H9 (cell line): Measurements from ENCODE around the gene CLEC2L. TPM values are rescaled to one million over a fixed set of nuclear protein-coding genes. Genes with fewer than 3 reads are reported as not detected.

Experiments used
- DNase-seq: peaks from one replicate; pipeline ENCODE4 v3.0.0-alpha.2; 2017
- H2AFZ ChIP-seq: one replicate; pipeline ENCODE4 v1.6.1; 2013; ENCODE audit warnings: mild to moderate bottlenecking, low read length, control low read depth, moderate library complexity
- H2AK5ac ChIP-seq: 2 replicates; pipeline ENCODE4 v1.6.1; 2013; ENCODE audit warnings: low read length, control low read depth, mixed read lengths; ENCODE audit not compliant: insufficient read length
- H2BK120ac ChIP-seq: one replicate; pipeline ENCODE4 v1.6.1; 2013; ENCODE audit warnings: low read depth, mild to moderate bottlenecking, low read length, control low read depth, inconsistent platforms; ENCODE audit not compliant: poor library complexity, severe bottlenecking
- H2BK12ac ChIP-seq: 2 replicates; pipeline ENCODE4 v1.6.1; 2013; ENCODE audit warnings: low read length, control low read depth, mixed read lengths, low read depth; ENCODE audit not compliant: insufficient read length
- H2BK15ac ChIP-seq: 2 replicates; pipeline ENCODE4 v1.6.1; 2013; ENCODE audit warnings: low read depth, low read length, control low read depth
- H2BK20ac ChIP-seq: one replicate; pipeline ENCODE4 v1.6.1; 2013; ENCODE audit warnings: low read depth, mild to moderate bottlenecking, low read length, control low read depth, inconsistent platforms; ENCODE audit not compliant: poor library complexity, severe bottlenecking
- H2BK5ac ChIP-seq: 2 replicates; pipeline ENCODE4 v1.6.1; 2013; ENCODE audit warnings: low read length, control low read depth, mixed read lengths; ENCODE audit not compliant: insufficient read length
- H3K14ac ChIP-seq: 2 replicates; pipeline ENCODE4 v1.6.1; 2013; ENCODE audit warnings: low read length, control low read depth; ENCODE audit not compliant: insufficient read depth
- H3K18ac ChIP-seq: 2 replicates; pipeline ENCODE4 v1.6.1; 2013; ENCODE audit warnings: low read depth, mild to moderate bottlenecking, mixed read lengths, low read length, control low read depth; ENCODE audit not compliant: insufficient read length
- H3K23ac ChIP-seq: 2 replicates; pipeline ENCODE4 v1.6.1; 2013; ENCODE audit warnings: low read length, control low read depth, mixed read lengths, low read depth; ENCODE audit not compliant: insufficient read length
- H3K23me2 ChIP-seq: 2 replicates; pipeline ENCODE4 v1.6.1; 2013; ENCODE audit warnings: low read depth, mild to moderate bottlenecking, mixed read lengths, low read length, control low read depth; ENCODE audit not compliant: insufficient read length, poor library complexity, severe bottlenecking
- H3K27ac ChIP-seq: 2 replicates; pipeline ENCODE4 v1.5.1; 2013; ENCODE audit warnings: low read length, control low read depth, mixed read lengths, low read depth; ENCODE audit not compliant: insufficient read length
- H3K27me3 ChIP-seq: 2 replicates; pipeline ENCODE4 v1.6.1; 2013; ENCODE audit warnings: low read length, control low read depth, inconsistent platforms; ENCODE audit not compliant: insufficient read depth
- H3K4ac ChIP-seq: 2 replicates; pipeline ENCODE4 v1.6.1; 2013; ENCODE audit warnings: low read depth, mild to moderate bottlenecking, control low read depth, inconsistent platforms, low read length, moderate library complexity
- H3K4me1 ChIP-seq: 2 replicates; pipeline ENCODE4 v1.6.1; 2013; ENCODE audit warnings: low read length, control low read depth, inconsistent platforms; ENCODE audit not compliant: insufficient read depth
- H3K4me2 ChIP-seq: 2 replicates; pipeline ENCODE4 v1.6.1; 2013; ENCODE audit warnings: low read length, control low read depth, mixed read lengths; ENCODE audit not compliant: insufficient read length, insufficient read depth
- H3K56ac ChIP-seq: 2 replicates; pipeline ENCODE4 v1.6.1; 2013; ENCODE audit warnings: low read depth, mild to moderate bottlenecking, mixed read lengths, low read length, control low read depth; ENCODE audit not compliant: insufficient read length
- H3K79me1 ChIP-seq: 2 replicates; pipeline ENCODE4 v1.6.1; 2013; ENCODE audit warnings: low read depth, mild to moderate bottlenecking, moderate library complexity, low read length, control low read depth, inconsistent platforms; ENCODE audit not compliant: insufficient read depth, poor library complexity, severe bottlenecking
- H3K79me2 ChIP-seq: 2 replicates; pipeline ENCODE4 v1.6.1; 2013; ENCODE audit warnings: low read length, control low read depth, inconsistent platforms; ENCODE audit not compliant: insufficient read depth
- H3K9ac ChIP-seq: 2 replicates; pipeline ENCODE4 v1.6.1; 2013; ENCODE audit warnings: low read length, control low read depth, mixed read lengths; ENCODE audit not compliant: insufficient read length; ENCODE audit errors: extremely low read depth
- H3K9me3 ChIP-seq: one replicate; pipeline ENCODE4 v1.6.1; 2013; ENCODE audit warnings: low read depth, low read length, inconsistent platforms; ENCODE audit not compliant: control insufficient read depth
- H3T11ph ChIP-seq: one replicate; pipeline ENCODE4 v1.6.1; 2013; ENCODE audit warnings: mild to moderate bottlenecking, low read length, control low read depth, inconsistent platforms
- H4K20me1 ChIP-seq: one replicate; pipeline ENCODE4 v1.6.1; 2013; ENCODE audit not compliant: control insufficient read depth, insufficient read length, insufficient read depth
- H4K5ac ChIP-seq: 2 replicates; pipeline ENCODE4 v1.6.1; 2013; ENCODE audit warnings: low read depth, mild to moderate bottlenecking, mixed read lengths, low read length, control low read depth; ENCODE audit not compliant: insufficient read length
- H4K8ac ChIP-seq: replicated peaks from 2 replicates; pipeline ENCODE4 v1.6.1; 2013; ENCODE audit warnings: low read length, control low read depth, mixed read lengths, low read depth; ENCODE audit not compliant: insufficient read length
- H4K91ac ChIP-seq: 2 replicates; pipeline ENCODE4 v1.6.1; 2013; ENCODE audit warnings: low read depth, mild to moderate bottlenecking, moderate library complexity, mixed read lengths, low read length, control low read depth; ENCODE audit not compliant: insufficient read length
- H3K27ac Mint-ChIP-seq, 3 experiments: 2 replicates in 2 of 3; 3 replicates in 1 of 3; pipeline ENCODE4 v1.8.0; 2020 to 2021; ENCODE audit warnings: mixed read lengths in 3 of 3, mild to moderate bottlenecking in 1 of 3, moderate library complexity in 1 of 3
- H3K27me3 Mint-ChIP-seq: 2 replicates; pipeline ENCODE4 v1.8.0; 2021; ENCODE audit warnings: low read depth, mild to moderate bottlenecking, moderate library complexity, mixed read lengths
- H3K36me3 Mint-ChIP-seq, 3 experiments: 2 replicates in 2 of 3; 3 replicates in 1 of 3; pipeline ENCODE4 v1.8.0; 2020 to 2021; ENCODE audit warnings: low read depth in 3 of 3, mixed read lengths in 3 of 3; ENCODE audit not compliant: insufficient read depth in 1 of 3
- H3K4me1 Mint-ChIP-seq, 2 experiments: 2 replicates each; pipeline ENCODE4 v1.8.0; 2020; ENCODE audit warnings: mixed read lengths in 2 of 2
- H3K4me3 Mint-ChIP-seq, 2 experiments: 2 replicates in 1 of 2; 3 replicates in 1 of 2; pipeline ENCODE4 v1.8.0; 2020 to 2021; ENCODE audit warnings: mild to moderate bottlenecking in 2 of 2, mixed read lengths in 2 of 2, moderate library complexity in 1 of 2
- H3K9me3 Mint-ChIP-seq, 2 experiments: 2 replicates in 1 of 2; 3 replicates in 1 of 2; pipeline ENCODE4 v1.8.0; 2020; ENCODE audit warnings: mild to moderate bottlenecking in 2 of 2, mixed read lengths in 2 of 2, moderate library complexity in 1 of 2
- CTCF ChIP-seq: fragments of 200-600 bp; sonication (generic); conservative IDR thresholded peaks from 3 replicates; pipeline ENCODE4 v1.8.0; 2021; ENCODE audit warnings: antibody characterized with exemption, mild to moderate bottlenecking
- whole genome bisulfite sequencing: extraction: QIAGEN DNeasy Blood & Tissue Kit; methylation state at CpG from one replicate; pipeline ENCODE4 v1.1.7; 2013; ENCODE audit warnings: missing lambda C conversion rate, low lambda C conversion rate, mixed read lengths; ENCODE audit not compliant: insufficient read length; ENCODE audit errors: extremely low coverage; 5-methylcytosine and 5-hydroxymethylcytosine counted together
- total RNA-seq: library from RNA; stranded (reverse); gene quantifications from 2 replicates; pipeline ENCODE4 v1.2.1, GENCODE V29; 2021

Gene CLEC2L
- total RNA-seq, 1 experiment from 2014 or later = 0.74 TPM

- peaks cover 50% of the 10 kb centered on the region for H3K27me3 Mint-ChIP-seq
- Histone ChIP-seq H2BK20ac (no peak overlapping the region), H3K79me2 (no peaks in the 10 kb centered on the region), H4K20me1 (no peaks in the 10 kb centered on the region), H4K8ac (no peak overlapping the region), H2BK12ac (no peak overlapping the region), H2AFZ (no peak overlapping the region), H2AK5ac (no peak overlapping the region), H3K9me3 (no peaks in the 10 kb centered on the region), H3K23me2 (peaks cover 5% of the 10 kb centered on the region), H3K27ac (no peak overlapping the region), H3K27me3 (peaks cover 26% of the 10 kb centered on the region; the same call in 1 of the 2 replicates), H3K9ac (no peak overlapping the region), H3K23ac (no peak overlapping the region), H2BK120ac (no peak overlapping the region), H4K5ac (no peak overlapping the region), H3K14ac (no peak overlapping the region), H3K4me1 (no peaks in the 10 kb centered on the region; the same call in 1 of the 2 replicates), H2BK15ac (no peak overlapping the region), H3K56ac (no peak overlapping the region), H3K18ac (no peak overlapping the region), H2BK5ac (no peak overlapping the region), H3K4me2 (no peak overlapping the region), H4K91ac (no peak overlapping the region), H3K79me1 (no peaks in the 10 kb centered on the region), H3T11ph (no peak overlapping the region), H3K4ac (no peak overlapping the region)
- WGBS = no CpG with 5 or more reads among the region's 1 CpG
- no peak for TF ChIP-seq CTCF
- peaks cover 8 to 13% of the 10 kb centered on the region in 2 experiments for H3K4me1 Mint-ChIP-seq
- peaks cover 3 to 4% of the 10 kb centered on the region in 2 experiments; a peak in 4 of 5 replicates for H3K9me3 Mint-ChIP-seq
- H3K36me3 Mint-ChIP-seq = peaks cover 0 to 4% (median 2%) of the 10 kb centered on the region in 3 experiments; a peak in 4 of 7 replicates
- H3K27ac Mint-ChIP-seq = no peak overlapping the region
- no peak for DNase-seq
- no peak overlapping the region for H3K4me3 Mint-ChIP-seq
Measured at GRCh38 chr7:139521439-139521838, 2.0 kb upstream of the CLEC2L start.
